HepG2 (cell line): Measurements from ENCODE around the gene HIBADH. TPM values are rescaled to one million over a fixed set of nuclear protein-coding genes. Genes with fewer than 3 reads are reported as not detected.

Source experiments
- ATAC-seq: fragments of 200-7000 bp; cut with Tn5 transposase; 3 replicates; pipeline ENCODE4 v1.9.1; 2020; ENCODE audit warnings: mild to moderate bottlenecking, moderate library complexity
- BruUV-seq: library from RNA; stranded (reverse); fragments of 400-500 nt; replicated peaks from 2 replicates; lab custom pipeline; 2021; lab: Mats Ljungman, UMichigan
- CTCF ChIA-PET: fragments of 300-600 bp; formaldehyde crosslinking; extraction: SDS; loops from one replicate; lab custom pipeline; 2021; ENCODE audit warnings: low total read pairs, inconsistent platforms, low intra/inter-chr PET ratio; lab: Yijun Ruan, JAX
- POLR2A ChIA-PET: fragments of 350-600 bp; sonication (Branson Sonifier 250); formaldehyde crosslinking; loops from one replicate; lab custom pipeline; 2020; ENCODE audit warnings: antibody characterized with exemption, inconsistent platforms; lab: Yijun Ruan, JAX
- DNase-seq: peaks from one replicate; pipeline ENCODE4 v3.0.0-alpha.2; 2015; ENCODE audit warnings: low spot score
- FAIRE-seq: peaks from 3 replicates; lab custom pipeline; 2011; peaks lifted over from hg19 to GRCh38; lab: Jason Lieb, UNC
- H2AFZ ChIP-seq: one replicate; pipeline ENCODE4 v1.6.1; 2011; ENCODE audit warnings: low read length, inconsistent platforms
- H3K27ac ChIP-seq: fragments of 300-600 bp; 3 replicates; pipeline ENCODE4 v1.8.0; 2011; ENCODE audit warnings: mixed run types, mild to moderate bottlenecking, mixed read lengths, low read length, inconsistent platforms; ENCODE audit not compliant: insufficient read depth; ENCODE audit errors: extremely low read length
- H3K27me3 ChIP-seq, 2 experiments: fragments of 200-600 bp in 1 of 2; 2 replicates in 1 of 2; 3 replicates in 1 of 2; pipeline versions ENCODE4 v1.6.0 to v1.8.0; 2011; ENCODE audit warnings: low read length in 2 of 2, mild to moderate bottlenecking in 2 of 2, moderate library complexity in 2 of 2, inconsistent platforms in 1 of 2; ENCODE audit not compliant: insufficient read depth in 2 of 2, control insufficient read depth in 1 of 2
- H3K36me3 ChIP-seq, 2 experiments: fragments of 200-600 bp in 1 of 2; replicated peaks in 1 of 2; 2 replicates in 1 of 2; 3 replicates in 1 of 2; pipeline versions ENCODE4 v1.5.1 to v1.8.0; 2011; ENCODE audit warnings: low read length in 2 of 2, inconsistent platforms in 1 of 2; ENCODE audit not compliant: insufficient read depth in 2 of 2, control insufficient read depth in 1 of 2
- H3K4me1 ChIP-seq: 2 replicates; pipeline ENCODE4 v1.5.1; 2012; ENCODE audit warnings: low read length, inconsistent platforms; ENCODE audit not compliant: insufficient read depth
- H3K4me2 ChIP-seq: 2 replicates; pipeline ENCODE4 v1.6.0; 2011; ENCODE audit warnings: low read depth, low read length, inconsistent platforms
- H3K4me3 ChIP-seq, 3 experiments: fragments of 200-600 bp in 1 of 3; sonication (generic), shearing (Covaris generic) in 1 of 3; replicated peaks in 1 of 3; 2 replicates each; pipeline ENCODE4 v1.5.1; 2011 to 2016; ENCODE audit warnings: low read length in 3 of 3, inconsistent platforms in 2 of 3, low read depth in 2 of 3, mild to moderate bottlenecking in 2 of 3, control low read depth in 1 of 3, mixed read lengths in 1 of 3; ENCODE audit not compliant: insufficient read depth in 1 of 3
- H3K79me2 ChIP-seq: one replicate; pipeline ENCODE4 v1.6.1; 2011; ENCODE audit warnings: low read length, inconsistent platforms; ENCODE audit not compliant: insufficient read depth
- H3K9ac ChIP-seq: 2 replicates; pipeline ENCODE4 v1.6.0; 2011; ENCODE audit warnings: mild to moderate bottlenecking, low read depth, low read length, inconsistent platforms; ENCODE audit not compliant: insufficient read depth
- H3K9me3 ChIP-seq: 2 replicates; pipeline ENCODE4 v1.5.1; 2012; ENCODE audit warnings: mild to moderate bottlenecking, low read length
- H4K20me1 ChIP-seq: 2 replicates; pipeline ENCODE4 v1.6.0; 2011; ENCODE audit warnings: inconsistent platforms, mild to moderate bottlenecking, low read length, moderate library complexity; ENCODE audit not compliant: insufficient read depth
- ADNP ChIP-seq: sonication (generic); formaldehyde crosslinking; IDR thresholded peaks from 2 replicates; pipeline ENCODE4 v1.4.0; 2020; ENCODE audit warnings: missing genetic modification reagents
- BORCS8-MEF2B ChIP-seq: sonication (generic); formaldehyde crosslinking; IDR thresholded peaks from 2 replicates; pipeline ENCODE4 v1.8.0; 2022; ENCODE audit warnings: mild to moderate bottlenecking, missing genetic modification reagents
- ETV6 ChIP-seq: sonication (generic); formaldehyde crosslinking; conservative IDR thresholded peaks from 2 replicates; pipeline ENCODE4 v1.4.0; 2020; ENCODE audit warnings: missing genetic modification reagents
- GZF1 ChIP-seq: sonication (generic); formaldehyde crosslinking; IDR thresholded peaks from 2 replicates; pipeline ENCODE4 v1.5.1; 2020; ENCODE audit warnings: mild to moderate bottlenecking, missing genetic modification reagents
- MIER2 ChIP-seq: IDR thresholded peaks from 2 replicates; pipeline ENCODE4 v1.6.1; 2016; ENCODE audit warnings: missing biosample characterization, missing genetic modification reagents
- PLRG1 ChIP-seq: fragments of 450-650 bp; conservative IDR thresholded peaks from 2 replicates; pipeline ENCODE4 v1.6.1; 2016
- SKI ChIP-seq: fragments of 450-650 bp; IDR thresholded peaks from one replicate; pipeline ENCODE4 v1.6.1; 2018; ENCODE audit warnings: mild to moderate bottlenecking; ENCODE audit not compliant: partially characterized antibody
- SNAPC2 ChIP-seq: sonication (generic); formaldehyde crosslinking; IDR thresholded peaks from 2 replicates; pipeline ENCODE4 v1.8.1; 2022; ENCODE audit warnings: mild to moderate bottlenecking, missing genetic modification reagents
- SP140L ChIP-seq: sonication (generic); formaldehyde crosslinking; IDR thresholded peaks from 2 replicates; pipeline ENCODE4 v1.4.0; 2020; ENCODE audit warnings: missing genetic modification reagents, borderline replicate concordance
- TCF12 ChIP-seq, 2 experiments: fragments of 450-650 bp in 1 of 2; sonication (generic) in 1 of 2; formaldehyde crosslinking in 1 of 2; IDR thresholded peaks; 2 replicates each; pipeline versions ENCODE4 v1.6.1 to v1.8.0; 2017 to 2022; ENCODE audit warnings: antibody characterized with exemption in 1 of 2, mild to moderate bottlenecking in 1 of 2, missing genetic modification reagents in 1 of 2, moderate library complexity in 1 of 2
- ZNF282 ChIP-seq: fragments of 450-650 bp; IDR thresholded peaks from 2 replicates; pipeline ENCODE4 v1.6.1; 2018; ENCODE audit not compliant: partially characterized antibody
- ZNF326 ChIP-seq: sonication (generic); formaldehyde crosslinking; IDR thresholded peaks from 2 replicates; pipeline ENCODE4 v1.4.0; 2020; ENCODE audit warnings: missing genetic modification reagents, borderline replicate concordance
- ZNF354B ChIP-seq: sonication (generic); formaldehyde crosslinking; IDR thresholded peaks from 2 replicates; pipeline ENCODE4 v1.8.0; 2022; ENCODE audit warnings: mild to moderate bottlenecking, missing genetic modification reagents
- ZNF550 ChIP-seq: sonication (generic); formaldehyde crosslinking; IDR thresholded peaks from 2 replicates; pipeline ENCODE4 v1.4.0; 2020; ENCODE audit warnings: mild to moderate bottlenecking, missing genetic modification reagents, borderline replicate concordance
- ZNF615 ChIP-seq: sonication (generic); formaldehyde crosslinking; IDR thresholded peaks from 2 replicates; pipeline ENCODE4 v1.5.0; 2020; ENCODE audit warnings: mild to moderate bottlenecking, missing genetic modification reagents, borderline replicate concordance
- ZNF678 ChIP-seq: sonication (generic); formaldehyde crosslinking; IDR thresholded peaks from 2 replicates; pipeline ENCODE4 v1.4.0; 2020; ENCODE audit warnings: mild to moderate bottlenecking, missing genetic modification reagents
- ZNF776 ChIP-seq: sonication (generic); formaldehyde crosslinking; IDR thresholded peaks from 2 replicates; pipeline ENCODE4 v1.4.0; 2020; ENCODE audit warnings: mild to moderate bottlenecking, missing genetic modification reagents
- WGBS: methylation state at CpG from one replicate; pipeline ENCODE4 v1.1.6; 2017; ENCODE audit warnings: low lambda C conversion rate; 5-methylcytosine and 5-hydroxymethylcytosine counted together
- in situ Hi-C: cut with HindIII; loops from 2 replicates; pipeline ENCODE4 v1.10.0; 2017; ENCODE audit warnings: low pct_unique_long_range_greater_than_20kb; ENCODE audit not compliant: extremely low pct_ligation_motif_present
- intact Hi-C: fragments of 100-400 bp; cut with micrococcal nuclease; formaldehyde crosslinking; loops from one replicate; pipeline ENCODE4 v1.10.0; 2022; ENCODE audit not compliant: unreplicated experiment
- polyA plus RNA-seq, 8 experiments: library from polyadenylated mRNA; depleted of rRNA in 3 of 8; stranded (reverse) in 7 of 8; unstranded in 1 of 8; fragments of >200 nt; fragmentation: Illumina TruSeq in 4 of 8; extraction: Trizol in 4 of 8; gene quantifications; 2 replicates each; pipeline versions ENCODE4 v1.2.1 to v1.2.3, GENCODE V29; 2011 to 2016; ENCODE audit warnings: low read depth in 4 of 8, missing spikeins in 1 of 8, mixed read lengths in 1 of 8; ENCODE audit not compliant: insufficient read depth in 1 of 8
- total RNA-seq, 5 experiments: library from RNA; depleted of rRNA; stranded (reverse); fragments of >200 nt; fragmentation: Illumina TruSeq; extraction: Trizol; gene quantifications; 2 replicates each; pipeline ENCODE4 v1.2.3, GENCODE V29; 2016; ENCODE audit warnings: low read depth in 1 of 5
- TF ChIP-seq, protein P1 (sequence below): sonication (generic); formaldehyde crosslinking; conservative IDR thresholded peaks from 2 replicates; pipeline ENCODE4 v1.8.0; 2022; ENCODE audit warnings: mild to moderate bottlenecking, moderate library complexity, missing genetic modification reagents
- TF ChIP-seq, protein P2 (sequence below): IDR thresholded peaks from 2 replicates; pipeline ENCODE4 v1.6.1; 2016; ENCODE audit warnings: mild to moderate bottlenecking, missing biosample characterization, missing genetic modification reagents

HIBADH gene
- total and polyA plus RNA-seq, 2 of the 13 experiments (the other 11 are each of a cell fraction or from before 2014, with no cell fraction given) = 49.9 to 59.5 TPM

GRCh38 chr7:27647489-27647888 lies 15.2 kb downstream of the HIBADH start:
- no peaks in the 10 kb centered on the region for H3K27me3 ChIP-seq
- no peak for FAIRE-seq
- no peak for TF ChIP-seq GZF1 (CRISPR knock-in tag)
- TF ChIP-seq TCF12 (IDR thresholded peaks at IDR 0.05) = no peak
- no peak for TF ChIP-seq TCF12 (CRISPR knock-in tag; IDR thresholded peaks at IDR 0.05)
- no peak for TF ChIP-seq SP140L (CRISPR knock-in tag)
- TF ChIP-seq ZNF776 (CRISPR knock-in tag) = no peak
- no peak for TF ChIP-seq MIER2 (CRISPR knock-in tag)
- no peak for TF ChIP-seq ZNF354B
- TF ChIP-seq ZNF326 (CRISPR knock-in tag) = no peak
- TF ChIP-seq PLRG1 = no peak
- TF ChIP-seq ZNF282 = no peak
- TF ChIP-seq SNAPC2 = no peak
- no peak for TF ChIP-seq ADNP (CRISPR knock-in tag)
- no peak for TF ChIP-seq ZNF678 (CRISPR knock-in tag)
- no peak for TF ChIP-seq BORCS8-MEF2B (CRISPR knock-in tag)
- TF ChIP-seq, protein P1, sequence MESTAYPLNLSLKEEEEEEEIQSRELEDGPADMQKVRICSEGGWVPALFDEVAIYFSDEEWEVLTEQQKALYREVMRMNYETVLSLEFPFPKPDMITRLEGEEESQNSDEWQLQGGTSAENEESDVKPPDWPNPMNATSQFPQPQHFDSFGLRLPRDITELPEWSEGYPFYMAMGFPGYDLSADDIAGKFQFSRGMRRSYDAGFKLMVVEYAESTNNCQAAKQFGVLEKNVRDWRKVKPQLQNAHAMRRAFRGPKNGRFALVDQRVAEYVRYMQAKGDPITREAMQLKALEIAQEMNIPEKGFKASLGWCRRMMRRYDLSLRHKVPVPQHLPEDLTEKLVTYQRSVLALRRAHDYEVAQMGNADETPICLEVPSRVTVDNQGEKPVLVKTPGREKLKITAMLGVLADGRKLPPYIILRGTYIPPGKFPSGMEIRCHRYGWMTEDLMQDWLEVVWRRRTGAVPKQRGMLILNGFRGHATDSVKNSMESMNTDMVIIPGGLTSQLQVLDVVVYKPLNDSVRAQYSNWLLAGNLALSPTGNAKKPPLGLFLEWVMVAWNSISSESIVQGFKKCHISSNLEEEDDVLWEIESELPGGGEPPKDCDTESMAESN (CRISPR knock-in tag) = no peak
- TF ChIP-seq ZNF615 (CRISPR knock-in tag) = no peak
- TF ChIP-seq, protein P2, sequence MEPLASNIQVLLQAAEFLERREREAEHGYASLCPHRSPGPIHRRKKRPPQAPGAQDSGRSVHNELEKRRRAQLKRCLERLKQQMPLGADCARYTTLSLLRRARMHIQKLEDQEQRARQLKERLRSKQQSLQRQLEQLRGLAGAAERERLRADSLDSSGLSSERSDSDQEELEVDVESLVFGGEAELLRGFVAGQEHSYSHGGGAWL (CRISPR knock-in tag) = no peak
- no peak for TF ChIP-seq ZNF550 (CRISPR knock-in tag)
- TF ChIP-seq ETV6 (CRISPR knock-in tag) = no peak
- no peak for TF ChIP-seq SKI
- H3K4me1 ChIP-seq = no peaks in the 10 kb centered on the region
- no peak overlapping the region for H3K27ac ChIP-seq
- no peak for DNase-seq
- intact Hi-C loops = no loop called here
- no peak overlapping the region for H2AFZ ChIP-seq
- ChIA-PET CTCF (no interaction called here), POLR2A (no interaction called here)
- H4K20me1 ChIP-seq = no peaks in the 10 kb centered on the region
- H3K36me3 ChIP-seq = peaks cover 0 to 3% of the 10 kb centered on the region in 2 experiments; a peak in 4 of 5 replicates
- no peaks in the 10 kb centered on the region for H3K79me2 ChIP-seq
- in situ Hi-C loops = no loop called here
- no TSS peak for BruUV-seq
- H3K9me3 ChIP-seq = no peaks in the 10 kb centered on the region
- 85% methylated on average over 1 of the region's 1 CpG for WGBS
- no peak overlapping the region for H3K9ac ChIP-seq
- no peak for ATAC-seq
- no peak overlapping the region for H3K4me2 ChIP-seq
- H3K4me3 ChIP-seq = no peak overlapping the region
